A673 (cell line): Measurements from ENCODE around the gene OSBP2. TPM values are rescaled to one million over a fixed set of nuclear protein-coding genes. Genes with fewer than 3 reads are reported as not detected.

Source experiments
- BruUV-seq: library from RNA; stranded (reverse); fragments of 400-500 nt; replicated peaks from 2 replicates; lab custom pipeline; 2021; lab: Mats Ljungman, UMichigan
- CTCF ChIA-PET: fragments of 300-600 bp; sonication (Branson Sonifier 250); formaldehyde crosslinking; loops from one replicate; lab custom pipeline; 2022; ENCODE audit warnings: antibody characterized with exemption; lab: Charles Lee
- POLR2A ChIA-PET: fragments of 300-600 bp; sonication (Branson Sonifier 250); formaldehyde crosslinking; loops from one replicate; lab custom pipeline; 2022; ENCODE audit warnings: antibody characterized with exemption; ENCODE audit not compliant: low non-redundant PET; lab: Charles Lee
- DNase-seq: peaks from one replicate; pipeline ENCODE4 v3.0.0-alpha.2; 2015; ENCODE audit warnings: low spot score
- H3K27ac ChIP-seq: fragments of 200-600 bp; sonication (generic); 2 replicates; pipeline ENCODE4 v1.5.1; 2016; ENCODE audit warnings: mixed run types, low read depth, mild to moderate bottlenecking, mixed read lengths, antibody characterized with exemption, low read length; ENCODE audit not compliant: poor library complexity, severe bottlenecking
- H3K27me3 ChIP-seq: fragments of 200-600 bp; sonication (generic); replicated peaks from 2 replicates; pipeline ENCODE4 v1.6.1; 2017; ENCODE audit warnings: mixed run types, low read depth, mild to moderate bottlenecking, mixed read lengths, antibody characterized with exemption, low read length; ENCODE audit not compliant: insufficient read depth, poor library complexity
- H3K36me3 ChIP-seq: fragments of 200-600 bp; sonication (generic); 2 replicates; pipeline ENCODE4 v1.6.1; 2016; ENCODE audit warnings: mixed run types, mild to moderate bottlenecking, mixed read lengths, antibody characterized with exemption, low read length; ENCODE audit not compliant: insufficient read depth, poor library complexity, severe bottlenecking
- H3K4me1 ChIP-seq: fragments of 200-600 bp; sonication (generic); 2 replicates; pipeline ENCODE4 v1.6.1; 2017; ENCODE audit warnings: mixed run types, mild to moderate bottlenecking, mixed read lengths, antibody characterized with exemption, low read length; ENCODE audit not compliant: insufficient read depth, poor library complexity, severe bottlenecking
- H3K4me3 ChIP-seq: fragments of 200-600 bp; sonication (generic); 2 replicates; pipeline ENCODE4 v1.5.1; 2016; ENCODE audit warnings: low read depth, mixed run types, mild to moderate bottlenecking, mixed read lengths, low read length; ENCODE audit not compliant: poor library complexity, severe bottlenecking
- H3K9me3 ChIP-seq: fragments of 200-600 bp; sonication (generic); 2 replicates; pipeline ENCODE4 v1.6.1; 2016; ENCODE audit warnings: mixed run types, low read depth, mild to moderate bottlenecking, mixed read lengths, antibody characterized with exemption, low read length; ENCODE audit not compliant: poor library complexity, severe bottlenecking
- CTCF ChIP-seq: fragments of 300-800, 200-600 bp; sonication (generic); conservative IDR thresholded peaks from 2 replicates; pipeline ENCODE4 v1.5.1; 2017; ENCODE audit warnings: low read depth, mild to moderate bottlenecking, antibody characterized with exemption, low read length, moderate library complexity, mixed read lengths
- EZH2 ChIP-seq: fragments of 200-600 bp; sonication (generic); IDR thresholded peaks from 2 replicates; pipeline ENCODE4 v1.6.1; 2017; ENCODE audit warnings: borderline replicate concordance, low read depth, mild to moderate bottlenecking, mixed read lengths, antibody characterized with exemption, low read length; ENCODE audit not compliant: poor library complexity, severe bottlenecking
- intact Hi-C: fragments of 100-400 bp; cut with micrococcal nuclease; formaldehyde crosslinking; loops from one replicate; pipeline ENCODE4 v1.10.0; 2022; ENCODE audit not compliant: unreplicated experiment
- total RNA-seq: library from RNA; stranded (reverse); gene quantifications from 2 replicates; pipeline ENCODE4 v1.2.3, GENCODE V29; 2021

Gene OSBP2
- total RNA-seq, 1 experiment from 2014 or later = 1.8 TPM

- TF ChIP-seq EZH2 (no peak), CTCF (no peak)
- CTCF ChIA-PET = no interaction called here
- H3K27ac ChIP-seq = no peak overlapping the region
- no peaks in the 10 kb centered on the region for H3K27me3 ChIP-seq
- DNase-seq = no peak
- no TSS peak for BruUV-seq
- intact Hi-C loops = no loop called here
- POLR2A ChIA-PET = interaction anchor here (0.6 kb wide), 1 partner anchor 61 kb away, joined by 3 read pairs; no protein-coding TSS in a partner anchor
- no peaks in the 10 kb centered on the region for H3K9me3 ChIP-seq
- peaks cover 7% of the 10 kb centered on the region for H3K4me1 ChIP-seq
- no peaks in the 10 kb centered on the region for H3K36me3 ChIP-seq
- no peak overlapping the region for H3K4me3 ChIP-seq
Observed at GRCh38 chr22:30650508-30651116, 44.1 kb upstream of the OSBP2 start.

DNA sequence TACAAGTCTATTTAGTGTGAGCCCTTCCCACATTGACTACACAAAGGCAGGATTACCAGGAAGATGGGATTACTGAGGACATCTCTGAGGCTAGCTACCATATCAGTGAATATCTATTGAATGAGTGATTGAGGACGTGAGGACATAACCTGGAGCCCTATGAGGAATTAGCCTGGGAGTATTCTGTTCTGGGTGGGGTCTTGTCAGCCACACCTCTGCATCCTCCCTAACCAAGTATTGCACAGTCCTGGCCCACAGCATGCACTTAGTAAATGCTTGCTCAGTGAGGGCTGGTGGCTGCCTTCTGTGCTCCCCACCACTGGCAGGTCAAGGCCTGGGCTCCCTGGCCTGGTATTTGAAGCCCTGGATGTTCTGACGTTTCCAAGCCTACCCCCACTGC is 41.8 kb upstream of the OSBP2 start:
- ChIA-PET CTCF (no interaction called here), POLR2A (no interaction called here)
- TF ChIP-seq CTCF (no peak), EZH2 (no peak)
- peaks cover under 1% of the 10 kb centered on the region for H3K4me1 ChIP-seq
- no peak for DNase-seq
- BruUV-seq = no TSS peak
- no peak overlapping the region for H3K27ac ChIP-seq
- H3K9me3 ChIP-seq = no peaks in the 10 kb centered on the region
- no peaks in the 10 kb centered on the region for H3K27me3 ChIP-seq
- no peak overlapping the region for H3K4me3 ChIP-seq
- intact Hi-C loops = no loop called here
- H3K36me3 ChIP-seq = no peaks in the 10 kb centered on the region

GRCh38 chr22:30654361-30654760 is 40.3 kb upstream of the OSBP2 start:
- no peak for TF ChIP-seq EZH2
- TF ChIP-seq CTCF = no peak
- H3K27me3 ChIP-seq = no peaks in the 10 kb centered on the region
- intact Hi-C loops = no loop called here
- no peaks in the 10 kb centered on the region for H3K9me3 ChIP-seq
- no TSS peak for BruUV-seq
- POLR2A ChIA-PET = no interaction called here
- H3K4me1 ChIP-seq = no peaks in the 10 kb centered on the region
- no peak for DNase-seq
- no peaks in the 10 kb centered on the region for H3K36me3 ChIP-seq
- no peak overlapping the region for H3K27ac ChIP-seq
- CTCF ChIA-PET = no interaction called here
- no peak overlapping the region for H3K4me3 ChIP-seq
